CD4-positive, alpha-beta T cell (primary cell): Measurements from ENCODE around the gene ZGRF1. TPM values are rescaled to one million over a fixed set of nuclear protein-coding genes. Genes with fewer than 3 reads are reported as not detected.

Experiments used
- ATAC-seq: fragments of 200-7000 bp; cut with Tn5 transposase; one replicate; pipeline ENCODE4 v1.10.0; 2022; ENCODE audit warnings: mild to moderate bottlenecking; ENCODE audit not compliant: poor library complexity
- CTCF ChIA-PET: fragments of 350-600 bp; sonication (Branson Sonifier 250); formaldehyde crosslinking; loops from one replicate; lab custom pipeline; 2021; ENCODE audit warnings: antibody characterized with exemption, inconsistent platforms; lab: Charles Lee
- POLR2A ChIA-PET: fragments of 350-600 bp; sonication (Branson Sonifier 250); formaldehyde crosslinking; loops from one replicate; lab custom pipeline; 2021; ENCODE audit warnings: antibody characterized with exemption, inconsistent platforms; lab: Charles Lee
- DNase-seq, 14 experiments: peaks; one replicate each; pipeline ENCODE4 v3.0.0-alpha.2; 2013 to 2020; ENCODE audit warnings: mixed read lengths in 2 of 14
- H3K27ac ChIP-seq, 2 donors: one replicate each; pipeline versions ENCODE4 v1.5.1 to v1.7.0; 2013; ENCODE audit warnings: low read length in 2 of 2, low read depth in 1 of 2, mild to moderate bottlenecking in 1 of 2
- H3K27me3 ChIP-seq, 2 experiments: 1 replicate in 1 of 2; 2 replicates in 1 of 2; pipeline versions ENCODE4 v1.6.1 to v1.7.0; 2013; ENCODE audit warnings: low read length in 2 of 2, control low read depth in 1 of 2, mild to moderate bottlenecking in 1 of 2, moderate library complexity in 1 of 2; ENCODE audit not compliant: insufficient read depth in 2 of 2, control insufficient read depth in 1 of 2
- H3K36me3 ChIP-seq: one replicate; pipeline ENCODE4 v1.6.1; 2013; ENCODE audit warnings: low read length, control low read depth; ENCODE audit not compliant: insufficient read depth
- H3K4me1 ChIP-seq: one replicate; pipeline ENCODE4 v1.6.1; 2013; ENCODE audit warnings: low read length, control low read depth; ENCODE audit not compliant: insufficient read depth
- H3K4me3 ChIP-seq: one replicate; pipeline ENCODE4 v1.5.1; 2013; ENCODE audit warnings: mild to moderate bottlenecking, low read length, moderate library complexity
- H3K9me3 ChIP-seq, 2 experiments: 1 replicate in 1 of 2; 2 replicates in 1 of 2; pipeline versions ENCODE4 v1.6.1 to v1.7.0; 2013; ENCODE audit warnings: low read length in 2 of 2, mild to moderate bottlenecking in 2 of 2, control low read depth in 1 of 2, moderate library complexity in 1 of 2; ENCODE audit not compliant: control insufficient read depth in 1 of 2, insufficient read depth in 1 of 2
- H3K27ac Mint-ChIP-seq: one replicate; pipeline ENCODE4 v1.8.0; 2020; ENCODE audit warnings: mixed read lengths
- H3K27me3 Mint-ChIP-seq: one replicate; pipeline ENCODE4 v1.8.0; 2021; ENCODE audit warnings: mixed read lengths
- H3K36me3 Mint-ChIP-seq: one replicate; pipeline ENCODE4 v1.8.0; 2021; ENCODE audit warnings: low read depth, mixed read lengths
- H3K4me1 Mint-ChIP-seq: one replicate; pipeline ENCODE4 v1.8.0; 2021; ENCODE audit warnings: low read depth, mixed read lengths
- H3K4me3 Mint-ChIP-seq: one replicate; pipeline ENCODE4 v1.8.0; 2020; ENCODE audit warnings: mild to moderate bottlenecking, mixed read lengths
- H3K9me3 Mint-ChIP-seq: one replicate; pipeline ENCODE4 v1.8.0; 2020; ENCODE audit warnings: mixed read lengths
- intact Hi-C, 2 experiments: fragments of 100-400 bp; cut with DNase I in 1 of 2; cut with micrococcal nuclease in 1 of 2; formaldehyde crosslinking; loops; one replicate each; pipeline versions ENCODE4 v1.15.1 to v1.9.0; 2023 to 2025; cut with DNase I, micrococcal nuclease
- total RNA-seq, 174 experiments: library from RNA in 2 of 174; stranded (reverse) in 2 of 174; gene quantifications; one replicate each; pipeline ENCODE4 v1.2.3 and lab custom pipeline; 2021 to 2026
- TF ChIP-seq, protein P1 (sequence below): fragments of 200-600 bp; IDR thresholded peaks from one replicate; pipeline ENCODE4 v1.8.0; 2022; ENCODE audit warnings: antibody characterized with exemption, mild to moderate bottlenecking

ZGRF1 gene
- total RNA-seq, 2 experiments from 2014 or later = 11.3 to 11.7 TPM

DNA sequence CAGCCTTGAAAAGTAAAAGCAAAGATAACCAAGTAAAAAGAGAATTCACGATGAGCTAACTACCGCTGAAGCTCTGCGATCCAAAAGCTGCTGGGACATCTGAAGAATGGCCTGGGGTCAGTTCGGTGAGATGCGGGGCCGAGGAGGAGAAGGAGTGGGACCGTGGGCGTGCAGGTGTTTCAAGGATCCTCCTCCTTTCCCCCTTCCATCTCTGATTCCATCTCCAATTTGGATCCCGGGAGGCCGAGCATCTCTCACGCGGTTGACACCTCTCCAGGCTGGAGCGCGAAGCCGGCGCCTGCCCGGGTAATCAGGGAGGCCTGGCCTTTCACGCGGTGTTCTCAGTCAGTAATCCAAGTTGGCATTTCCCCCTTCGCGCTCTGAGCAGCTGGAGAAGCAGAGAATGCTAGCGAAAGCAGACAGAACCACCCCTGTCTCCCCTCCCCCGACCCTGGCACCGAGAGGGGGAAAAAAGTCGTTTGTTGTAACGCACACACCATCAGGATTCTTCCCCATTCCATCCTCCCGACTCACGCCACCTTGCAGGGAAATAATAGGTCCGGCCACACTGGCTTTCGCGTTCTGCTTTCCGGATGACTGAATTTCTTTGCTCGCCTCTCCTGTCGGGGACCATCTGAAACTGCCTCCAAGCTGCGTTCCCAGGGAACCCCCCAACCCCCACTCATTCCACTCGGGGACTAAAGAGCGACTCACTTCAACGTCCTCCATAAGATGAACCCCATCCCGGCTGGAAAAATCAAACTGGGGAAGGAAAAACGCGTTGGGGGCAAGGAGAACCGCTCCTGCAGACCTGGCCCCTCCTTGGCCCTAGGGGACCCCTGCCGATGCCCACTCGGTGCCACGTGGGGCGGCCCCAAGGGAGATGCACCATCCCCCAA, 127.2 kb downstream of the ZGRF1 start:
- CTCF ChIA-PET = interaction anchor here (1.1 kb wide), 1 partner anchor 10 kb away, joined by 3 read pairs; no protein-coding TSS in a partner anchor
- DNase-seq = peak in 1 of 14 experiments; percentile 16
- Mint-ChIP-seq H3K4me1 (peaks cover 46% of the 10 kb centered on the region), H3K9me3 (no peaks in the 10 kb centered on the region), H3K36me3 (no peaks in the 10 kb centered on the region), H3K27me3 (peaks cover 94% of the 10 kb centered on the region), H3K4me3 (peak overlapping the region; percentile 31), H3K27ac (no peak overlapping the region)
- POLR2A ChIA-PET = no interaction called here
- no peak for ATAC-seq
- TF ChIP-seq, protein P1, sequence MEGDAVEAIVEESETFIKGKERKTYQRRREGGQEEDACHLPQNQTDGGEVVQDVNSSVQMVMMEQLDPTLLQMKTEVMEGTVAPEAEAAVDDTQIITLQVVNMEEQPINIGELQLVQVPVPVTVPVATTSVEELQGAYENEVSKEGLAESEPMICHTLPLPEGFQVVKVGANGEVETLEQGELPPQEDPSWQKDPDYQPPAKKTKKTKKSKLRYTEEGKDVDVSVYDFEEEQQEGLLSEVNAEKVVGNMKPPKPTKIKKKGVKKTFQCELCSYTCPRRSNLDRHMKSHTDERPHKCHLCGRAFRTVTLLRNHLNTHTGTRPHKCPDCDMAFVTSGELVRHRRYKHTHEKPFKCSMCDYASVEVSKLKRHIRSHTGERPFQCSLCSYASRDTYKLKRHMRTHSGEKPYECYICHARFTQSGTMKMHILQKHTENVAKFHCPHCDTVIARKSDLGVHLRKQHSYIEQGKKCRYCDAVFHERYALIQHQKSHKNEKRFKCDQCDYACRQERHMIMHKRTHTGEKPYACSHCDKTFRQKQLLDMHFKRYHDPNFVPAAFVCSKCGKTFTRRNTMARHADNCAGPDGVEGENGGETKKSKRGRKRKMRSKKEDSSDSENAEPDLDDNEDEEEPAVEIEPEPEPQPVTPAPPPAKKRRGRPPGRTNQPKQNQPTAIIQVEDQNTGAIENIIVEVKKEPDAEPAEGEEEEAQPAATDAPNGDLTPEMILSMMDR = no peak
- Histone ChIP-seq H3K4me1 (peaks cover 33% of the 10 kb centered on the region), H3K4me3 (no peak overlapping the region), H3K36me3 (no peaks in the 10 kb centered on the region), H3K27me3 (peaks cover 67 to 83% of the 10 kb centered on the region in 2 experiments), H3K27ac (no peak overlapping the region), H3K9me3 (peaks cover 0 to 16% of the 10 kb centered on the region in 2 experiments)
- intact Hi-C loops = loop anchor here in 1 of 2 experiments (5.0 kb wide), 1 partner anchor 128 kb away; the partner anchor contains the start of genes LARP7 and ZGRF1

DNA sequence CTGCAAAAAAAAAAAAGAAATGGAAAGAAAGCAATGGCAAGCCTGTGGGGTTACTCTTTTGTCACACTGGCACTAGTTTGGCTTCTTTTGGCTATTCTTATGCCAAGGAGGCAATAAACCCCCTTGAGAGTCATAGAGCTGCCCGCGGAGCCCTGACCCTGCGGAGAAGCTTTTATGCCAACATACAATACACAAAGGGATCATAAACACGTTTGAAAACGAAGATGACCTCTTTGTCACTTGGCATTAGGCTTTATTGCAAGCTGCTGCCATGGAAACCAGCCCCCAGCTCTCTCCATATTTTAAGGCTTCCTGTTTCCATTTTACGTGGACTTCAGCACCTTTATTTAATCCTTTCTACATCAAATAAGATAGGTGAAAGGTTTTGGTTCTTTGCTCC, 128.4 kb downstream of the ZGRF1 start:
- no peak overlapping the region for H3K27ac ChIP-seq
- peaks cover 60 to 83% of the 10 kb centered on the region in 2 experiments for H3K27me3 ChIP-seq
- H3K36me3 ChIP-seq = no peaks in the 10 kb centered on the region
- no peaks in the 10 kb centered on the region for H3K36me3 Mint-ChIP-seq
- no peaks in the 10 kb centered on the region for H3K9me3 Mint-ChIP-seq
- no peak overlapping the region for H3K4me3 ChIP-seq
- TF ChIP-seq, protein P1 = no peak
- H3K27ac Mint-ChIP-seq = no peak overlapping the region
- H3K27me3 Mint-ChIP-seq = peaks cover 91% of the 10 kb centered on the region
- peaks cover 37% of the 10 kb centered on the region for H3K4me1 Mint-ChIP-seq
- POLR2A ChIA-PET = no interaction called here
- intact Hi-C loops = no loop called here
- no peak for ATAC-seq
- H3K4me3 Mint-ChIP-seq = no peak overlapping the region
- no peak for DNase-seq
- CTCF ChIA-PET = no interaction called here
- H3K4me1 ChIP-seq = peaks cover 26% of the 10 kb centered on the region
- H3K9me3 ChIP-seq = peaks cover 0 to 15% of the 10 kb centered on the region in 2 experiments

- H3K36me3 ChIP-seq = no peaks in the 10 kb centered on the region
- H3K27me3 Mint-ChIP-seq = peaks cover 83% of the 10 kb centered on the region
- H3K9me3 ChIP-seq = no peaks in the 10 kb centered on the region
- H3K27ac Mint-ChIP-seq = no peak overlapping the region
- H3K27me3 ChIP-seq = peaks cover 33 to 57% of the 10 kb centered on the region in 2 experiments
- ATAC-seq = no peak
- no peaks in the 10 kb centered on the region for H3K36me3 Mint-ChIP-seq
- DNase-seq = no peak
- intact Hi-C loops = no loop called here
- CTCF ChIA-PET = interaction anchor here (1.5 kb wide), 1 partner anchor 219 kb away, joined by 3 read pairs; the partner anchor contains the start of gene TIFA
- POLR2A ChIA-PET = no interaction called here
- H3K4me3 ChIP-seq = no peak overlapping the region
- no peaks in the 10 kb centered on the region for H3K9me3 Mint-ChIP-seq
- TF ChIP-seq, protein P1 = no peak
- H3K4me1 Mint-ChIP-seq = peaks cover 14% of the 10 kb centered on the region
- H3K4me1 ChIP-seq = peaks cover 8% of the 10 kb centered on the region
- no peak overlapping the region for H3K27ac ChIP-seq
- no peak overlapping the region for H3K4me3 Mint-ChIP-seq
Observed at GRCh38 chr4:112504807-112505206, 131.9 kb downstream of the ZGRF1 start.
